PC-3 (cell line): ENCODE data around the gene SLC9A8. TPM values are rescaled to one million over a fixed set of nuclear protein-coding genes. Genes with fewer than 3 reads are reported as not detected.

Source experiments
- ATAC-seq: fragments of 200-7000 bp; cut with Tn5 transposase; 2 replicates; pipeline ENCODE4 v1.9.1; 2020; ENCODE audit warnings: mild to moderate bottlenecking, moderate library complexity
- BruUV-seq: library from RNA; stranded (reverse); fragments of 400-500 nt; replicated peaks from 2 replicates; lab custom pipeline; 2021; lab: Mats Ljungman, UMichigan
- CTCF ChIA-PET: fragments of 300-600 bp; sonication (Branson Sonifier 250); formaldehyde crosslinking; loops from one replicate; lab custom pipeline; 2022; ENCODE audit warnings: antibody characterized with exemption; lab: Charles Lee
- POLR2A ChIA-PET: fragments of 300-600 bp; sonication (Branson Sonifier 250); formaldehyde crosslinking; loops from one replicate; lab custom pipeline; 2022; ENCODE audit warnings: antibody characterized with exemption; ENCODE audit not compliant: unreplicated experiment; lab: Charles Lee
- DNase-seq: peaks from one replicate; pipeline ENCODE4 v3.0.0-alpha.2; 2015
- H2AFZ ChIP-seq: fragments of 300-600 bp; sonication (generic); 2 replicates; pipeline ENCODE4 v1.6.0; 2016; ENCODE audit warnings: antibody characterized with exemption, low read length
- H3F3A ChIP-seq: fragments of 300-600 bp; sonication (generic); one replicate; pipeline ENCODE4 v1.6.0; 2017; ENCODE audit warnings: antibody characterized with exemption, low read length, control low read depth, mild to moderate bottlenecking; ENCODE audit not compliant: unreplicated experiment
- H3K27ac ChIP-seq: fragments of 300-600 bp; sonication (generic); 2 replicates; pipeline ENCODE4 v1.5.1; 2016; ENCODE audit warnings: mild to moderate bottlenecking, low read length
- H3K27me3 ChIP-seq: fragments of 300-600 bp; sonication (generic); 2 replicates; pipeline ENCODE4 v1.6.1; 2016; ENCODE audit warnings: low read length, mixed read lengths
- H3K36me3 ChIP-seq: fragments of 300-600 bp; sonication (generic); 2 replicates; pipeline ENCODE4 v1.6.1; 2016; ENCODE audit warnings: low read depth, mixed run types, low read length, mixed read lengths
- H3K4me1 ChIP-seq: fragments of 300-600 bp; sonication (generic); 2 replicates; pipeline ENCODE4 v1.5.1; 2016; ENCODE audit warnings: low read length; ENCODE audit not compliant: insufficient read depth
- H3K4me2 ChIP-seq: fragments of 300-600 bp; sonication (generic); 2 replicates; pipeline ENCODE4 v1.6.0; 2016; ENCODE audit warnings: low read length
- H3K4me3 ChIP-seq: fragments of 300-600 bp; sonication (generic); 2 replicates; pipeline ENCODE4 v1.5.1; 2016; ENCODE audit warnings: mild to moderate bottlenecking, low read length, mixed read lengths
- H3K79me2 ChIP-seq: fragments of 300-600 bp; sonication (generic); 2 replicates; pipeline ENCODE4 v1.6.1; 2017; ENCODE audit warnings: low read length, mixed read lengths
- H3K9ac ChIP-seq: fragments of 300-600 bp; sonication (generic); 2 replicates; pipeline ENCODE4 v1.6.0; 2016; ENCODE audit warnings: mild to moderate bottlenecking, low read length
- H3K9me2 ChIP-seq: fragments of 300-600 bp; sonication (generic); replicated peaks from 2 replicates; pipeline ENCODE4 v1.6.1; 2016; ENCODE audit warnings: mixed run types, low read length, mixed read lengths
- H3K9me3 ChIP-seq: fragments of 300-600 bp; sonication (generic); 2 replicates; pipeline ENCODE4 v1.6.1; 2016; ENCODE audit warnings: low read length, mixed read lengths
- H4K20me1 ChIP-seq: fragments of 300-600 bp; sonication (generic); 2 replicates; pipeline ENCODE4 v1.6.1; 2016; ENCODE audit warnings: low read length, mixed read lengths
- EZH2 ChIP-seq: fragments of 300-600 bp; sonication (generic); IDR thresholded peaks from one replicate; pipeline ENCODE4 v1.6.1; 2017; ENCODE audit warnings: antibody characterized with exemption, mild to moderate bottlenecking, low read length; ENCODE audit not compliant: unreplicated experiment
- EZH2phosphoT487 ChIP-seq: fragments of 300-600 bp; sonication (generic); IDR thresholded peaks from 2 replicates; pipeline ENCODE4 v1.6.1; 2018; ENCODE audit warnings: mild to moderate bottlenecking, antibody characterized with exemption, low read length, borderline replicate concordance
- intact Hi-C: fragments of 100-400 bp; cut with micrococcal nuclease; formaldehyde crosslinking; loops from 2 replicates; pipeline ENCODE4 v1.9.0; 2023
- total RNA-seq: library from RNA; depleted of rRNA; stranded (reverse); fragments of >200 nt; gene quantifications from 2 replicates; pipeline ENCODE4 v1.2.3, GENCODE V29; 2014
- TF ChIP-seq, protein P1 (sequence below): fragments of 300-600 bp; sonication (generic); conservative IDR thresholded peaks from 2 replicates; pipeline ENCODE4 v1.5.1; 2017; ENCODE audit warnings: antibody characterized with exemption, low read depth, mild to moderate bottlenecking, low read length

SLC9A8 gene
- total RNA-seq, 1 experiment from 2014 or later, result 13.1 TPM

DNA sequence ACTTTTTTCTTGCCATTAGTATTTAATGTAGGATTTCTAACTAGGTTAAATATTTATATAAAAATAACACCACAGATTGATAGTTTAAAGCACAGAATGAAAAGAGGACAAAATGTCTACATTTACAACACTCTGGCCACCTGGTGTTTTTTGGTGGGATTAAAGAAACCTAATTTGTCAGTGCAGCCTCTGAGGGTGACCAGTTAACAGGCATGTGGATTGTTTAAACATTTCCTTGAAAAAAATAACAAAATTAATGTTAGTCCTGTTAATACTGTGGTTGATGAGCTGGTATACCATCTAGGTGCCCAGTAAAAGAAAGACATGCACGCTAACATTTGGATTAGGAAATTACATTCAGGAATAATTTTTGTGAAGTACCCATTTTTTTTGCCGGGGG, 8.8 kb downstream of the SLC9A8 start:
- no TSS peak for BruUV-seq
- no peak overlapping the region for H3K9ac ChIP-seq
- ATAC-seq (no peak), DNase-seq (no peak)
- peaks cover 28% of the 10 kb centered on the region for H3K36me3 ChIP-seq
- H3K27ac ChIP-seq, result no peak overlapping the region
- no peaks in the 10 kb centered on the region for H3K79me2 ChIP-seq
- no peaks in the 10 kb centered on the region for H4K20me1 ChIP-seq
- no peaks in the 10 kb centered on the region for H3K9me2 ChIP-seq
- no peaks in the 10 kb centered on the region for H3K27me3 ChIP-seq
- H3K4me2 ChIP-seq, result no peak overlapping the region
- POLR2A ChIA-PET, result no interaction called here
- intact Hi-C loops, result loop anchor here (5.0 kb wide), 1 partner anchor 144 kb away; no protein-coding TSS in a partner anchor
- TF ChIP-seq, protein P1, sequence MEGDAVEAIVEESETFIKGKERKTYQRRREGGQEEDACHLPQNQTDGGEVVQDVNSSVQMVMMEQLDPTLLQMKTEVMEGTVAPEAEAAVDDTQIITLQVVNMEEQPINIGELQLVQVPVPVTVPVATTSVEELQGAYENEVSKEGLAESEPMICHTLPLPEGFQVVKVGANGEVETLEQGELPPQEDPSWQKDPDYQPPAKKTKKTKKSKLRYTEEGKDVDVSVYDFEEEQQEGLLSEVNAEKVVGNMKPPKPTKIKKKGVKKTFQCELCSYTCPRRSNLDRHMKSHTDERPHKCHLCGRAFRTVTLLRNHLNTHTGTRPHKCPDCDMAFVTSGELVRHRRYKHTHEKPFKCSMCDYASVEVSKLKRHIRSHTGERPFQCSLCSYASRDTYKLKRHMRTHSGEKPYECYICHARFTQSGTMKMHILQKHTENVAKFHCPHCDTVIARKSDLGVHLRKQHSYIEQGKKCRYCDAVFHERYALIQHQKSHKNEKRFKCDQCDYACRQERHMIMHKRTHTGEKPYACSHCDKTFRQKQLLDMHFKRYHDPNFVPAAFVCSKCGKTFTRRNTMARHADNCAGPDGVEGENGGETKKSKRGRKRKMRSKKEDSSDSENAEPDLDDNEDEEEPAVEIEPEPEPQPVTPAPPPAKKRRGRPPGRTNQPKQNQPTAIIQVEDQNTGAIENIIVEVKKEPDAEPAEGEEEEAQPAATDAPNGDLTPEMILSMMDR, result no peak
- TF ChIP-seq EZH2phosphoT487 (no peak), EZH2 (no peak)
- H3K4me1 ChIP-seq, result peaks cover 14% of the 10 kb centered on the region; the same call in 1 of the 2 replicates
- H3K9me3 ChIP-seq, result no peaks in the 10 kb centered on the region
- CTCF ChIA-PET, result interaction anchor here (0.5 kb wide), 1 partner anchor 45 kb away, joined by 8 read pairs; no protein-coding TSS in a partner anchor
- no peak overlapping the region for H3K4me3 ChIP-seq
- no peaks in the 10 kb centered on the region for H3F3A ChIP-seq
- no peak overlapping the region for H2AFZ ChIP-seq

DNA sequence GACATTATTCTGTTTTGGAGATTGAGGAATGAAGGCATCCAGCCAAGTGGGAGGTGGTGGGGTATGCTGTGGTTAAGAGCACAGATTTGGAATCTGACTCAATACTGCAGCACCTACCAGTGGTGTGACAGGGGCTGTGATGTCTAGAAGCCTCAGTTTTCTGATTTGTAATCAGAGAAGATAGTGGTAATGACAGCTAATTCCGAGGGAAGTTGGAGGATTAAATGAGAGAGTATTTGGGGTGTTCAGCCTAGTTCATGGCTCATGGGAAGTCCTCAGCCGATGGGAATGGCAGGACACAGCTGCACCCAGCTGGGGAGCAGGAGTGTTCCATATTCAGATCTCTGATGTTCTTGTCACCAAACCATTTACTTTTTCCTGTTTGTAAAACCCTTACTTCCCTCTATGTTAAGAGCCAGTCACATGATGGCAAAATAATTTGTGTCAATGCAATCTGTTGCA, 9.3 kb downstream of the SLC9A8 start:
- H2AFZ ChIP-seq, result no peak overlapping the region
- no peak for ATAC-seq
- H3K9ac ChIP-seq, result no peak overlapping the region
- ChIA-PET CTCF (no interaction called here), POLR2A (no interaction called here)
- H3K4me1 ChIP-seq, result peaks cover 14% of the 10 kb centered on the region; the same call in 1 of the 2 replicates
- H3K4me2 ChIP-seq, result no peak overlapping the region
- no peaks in the 10 kb centered on the region for H4K20me1 ChIP-seq
- no peak overlapping the region for H3K27ac ChIP-seq
- intact Hi-C loops, result loop anchor here (5.0 kb wide), 1 partner anchor 145 kb away; no protein-coding TSS in a partner anchor
- H3K79me2 ChIP-seq, result no peaks in the 10 kb centered on the region
- no peaks in the 10 kb centered on the region for H3F3A ChIP-seq
- H3K4me3 ChIP-seq, result no peak overlapping the region
- no peaks in the 10 kb centered on the region for H3K27me3 ChIP-seq
- no peaks in the 10 kb centered on the region for H3K9me2 ChIP-seq
- H3K36me3 ChIP-seq, result peaks cover 28% of the 10 kb centered on the region
- DNase-seq, result peak; percentile 37
- no peaks in the 10 kb centered on the region for H3K9me3 ChIP-seq
- TF ChIP-seq EZH2phosphoT487 (no peak), EZH2 (no peak)
- TF ChIP-seq, protein P1, result peak; percentile 24; the same call in 1 of the 2 replicates
- BruUV-seq, result no TSS peak

DNA sequence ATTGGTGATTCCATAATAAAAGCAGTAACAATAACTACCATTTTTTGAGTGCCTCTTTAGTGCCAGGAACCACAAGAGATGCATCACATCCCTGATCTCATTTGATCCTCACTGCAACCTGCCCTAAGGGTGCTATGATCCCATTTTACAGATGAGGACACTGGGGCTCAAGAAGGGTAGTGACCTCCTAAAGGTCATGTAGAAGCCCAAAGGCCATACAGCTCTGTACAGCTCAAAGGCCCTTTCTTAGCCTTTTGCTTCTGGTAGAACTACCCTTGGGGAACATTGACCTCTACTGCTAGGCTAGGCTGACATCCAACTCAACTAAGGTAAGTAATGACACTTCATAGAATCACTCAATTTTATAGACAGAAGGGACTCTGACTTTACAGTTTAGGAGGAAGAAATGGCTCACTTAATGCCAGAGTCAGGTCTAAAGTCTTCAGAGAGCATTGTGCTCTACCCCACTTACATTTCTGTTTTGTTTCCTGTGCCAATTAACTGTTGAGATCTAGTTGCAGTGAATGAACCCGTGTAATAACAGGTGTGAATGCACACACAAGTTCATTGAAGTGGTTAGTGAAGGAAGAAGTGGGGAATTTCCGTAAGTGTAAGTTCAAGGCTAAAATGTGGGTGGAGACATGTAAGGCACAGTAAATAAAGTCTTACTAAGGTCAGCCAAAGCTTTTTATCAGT, 10.7 kb downstream of the SLC9A8 start:
- Histone ChIP-seq H3K4me1 (peaks cover 14% of the 10 kb centered on the region; the same call in 1 of the 2 replicates), H3F3A (no peaks in the 10 kb centered on the region), H2AFZ (no peak overlapping the region), H3K9me2 (no peaks in the 10 kb centered on the region), H3K27ac (no peak overlapping the region), H4K20me1 (no peaks in the 10 kb centered on the region), H3K9ac (no peak overlapping the region), H3K9me3 (no peaks in the 10 kb centered on the region), H3K79me2 (no peaks in the 10 kb centered on the region), H3K36me3 (peaks cover 25% of the 10 kb centered on the region), H3K27me3 (no peaks in the 10 kb centered on the region), H3K4me2 (no peak overlapping the region), H3K4me3 (no peak overlapping the region)
- ChIA-PET CTCF (no interaction called here), POLR2A (no interaction called here)
- no peak for DNase-seq
- peak; percentile 77 for ATAC-seq
- BruUV-seq, result no TSS peak
- TF ChIP-seq, protein P1, result no peak
- TF ChIP-seq EZH2phosphoT487, result no peak
- TF ChIP-seq EZH2, result no peak
- intact Hi-C loops, result loop anchor here (5.0 kb wide), 1 partner anchor 146 kb away; no protein-coding TSS in a partner anchor
